IMR-90 (cell line): ENCODE measurements around the gene ZNF136. TPM values are rescaled to one million over a fixed set of nuclear protein-coding genes. Genes with fewer than 3 reads are reported as not detected.

ENCODE experiments used
- ATAC-seq: fragments of 200-7000 bp; cut with Tn5 transposase; 2 replicates; pipeline ENCODE4 v1.9.1; 2020; ENCODE audit warnings: low read depth, mild to moderate bottlenecking, moderate library complexity
- BruUV-seq: library from RNA; stranded (reverse); fragments of 400-500 nt; replicated peaks from 2 replicates; lab custom pipeline; 2021; lab: Mats Ljungman, UMichigan
- CTCF ChIA-PET: fragments of 300-600 bp; formaldehyde crosslinking; extraction: SDS; loops from one replicate; lab custom pipeline; 2021; ENCODE audit warnings: antibody characterized with exemption; lab: Yijun Ruan, JAX
- POLR2A ChIA-PET: fragments of 300-600 bp; sonication (Branson Sonifier 250); formaldehyde crosslinking; loops from one replicate; lab custom pipeline; 2022; ENCODE audit warnings: antibody characterized with exemption; ENCODE audit not compliant: unreplicated experiment; lab: Charles Lee
- DNase-seq: peaks from one replicate; pipeline ENCODE4 v3.0.0; 2013
- H2AFZ ChIP-seq: replicated peaks from 2 replicates; pipeline ENCODE3; 2013; ENCODE audit warnings: low read length, mild to moderate bottlenecking; ENCODE audit not compliant: poor library complexity
- H2AK5ac ChIP-seq: 2 replicates; pipeline ENCODE4 v1.6.1; 2013; ENCODE audit warnings: low read depth, low read length, inconsistent platforms
- H2AK9ac ChIP-seq: replicated peaks from 2 replicates; pipeline ENCODE3; 2013; ENCODE audit warnings: mild to moderate bottlenecking, low read depth, low read length, moderate library complexity; ENCODE audit not compliant: poor library complexity
- H2BK120ac ChIP-seq: 2 replicates; pipeline ENCODE4 v1.6.1; 2013; ENCODE audit warnings: low read depth, low read length, inconsistent platforms
- H2BK15ac ChIP-seq: 3 replicates; pipeline ENCODE4 v1.6.1; 2013; ENCODE audit warnings: low read depth, low read length, inconsistent platforms
- H2BK20ac ChIP-seq: 2 replicates; pipeline ENCODE4 v1.6.1; 2013; ENCODE audit warnings: low read depth, mild to moderate bottlenecking, inconsistent platforms, low read length, moderate library complexity
- H2BK5ac ChIP-seq: 2 replicates; pipeline ENCODE4 v1.6.1; 2013; ENCODE audit warnings: mild to moderate bottlenecking, low read depth, low read length, inconsistent platforms; ENCODE audit not compliant: poor library complexity, severe bottlenecking
- H3K14ac ChIP-seq: replicated peaks from 2 replicates; pipeline ENCODE4 v1.6.1; 2013; ENCODE audit warnings: low read depth, low read length, inconsistent platforms
- H3K18ac ChIP-seq: 2 replicates; pipeline ENCODE4 v1.6.1; 2013; ENCODE audit warnings: low read depth, low read length, control low read depth
- H3K23ac ChIP-seq: 2 replicates; pipeline ENCODE4 v1.6.1; 2013; ENCODE audit warnings: low read depth, low read length, inconsistent platforms
- H3K27ac ChIP-seq: 2 replicates; pipeline ENCODE4 v1.5.1; 2013; ENCODE audit warnings: mild to moderate bottlenecking, control low read depth, low read length; ENCODE audit not compliant: insufficient read depth
- H3K27me3 ChIP-seq: 2 replicates; pipeline ENCODE4 v1.6.1; 2013; ENCODE audit warnings: low read length; ENCODE audit not compliant: control insufficient read depth, insufficient read depth
- H3K36me3 ChIP-seq: 2 replicates; pipeline ENCODE4 v1.6.1; 2013; ENCODE audit warnings: low read length, mixed read lengths; ENCODE audit not compliant: control insufficient read depth, insufficient read depth
- H3K4ac ChIP-seq: 2 replicates; pipeline ENCODE4 v1.6.1; 2013; ENCODE audit warnings: low read depth, low read length, inconsistent platforms
- H3K4me1 ChIP-seq: 2 replicates; pipeline ENCODE4 v1.6.1; 2013; ENCODE audit warnings: low read length, mixed read lengths; ENCODE audit not compliant: control insufficient read depth, insufficient read depth
- H3K4me2 ChIP-seq: 2 replicates; pipeline ENCODE4 v1.6.1; 2013; ENCODE audit warnings: low read depth, mild to moderate bottlenecking, control low read depth, low read length, moderate library complexity
- H3K4me3 ChIP-seq: 2 replicates; pipeline ENCODE4 v1.5.1; 2013; ENCODE audit warnings: low read depth, mild to moderate bottlenecking, control low read depth, low read length, moderate library complexity; ENCODE audit not compliant: insufficient read depth
- H3K56ac ChIP-seq: 2 replicates; pipeline ENCODE4 v1.6.1; 2013; ENCODE audit warnings: low read length, inconsistent platforms; ENCODE audit not compliant: insufficient read depth; ENCODE audit errors: extremely low read depth
- H3K79me1 ChIP-seq, 2 experiments: 2 replicates each; pipeline ENCODE4 v1.6.1; 2013; ENCODE audit warnings: low read length in 2 of 2, inconsistent platforms in 1 of 2, low read depth in 1 of 2
- H3K9ac ChIP-seq: 2 replicates; pipeline ENCODE4 v1.6.1; 2013; ENCODE audit warnings: low read depth, low read length, control low read depth
- H3K9me1 ChIP-seq: 2 replicates; pipeline ENCODE4 v1.6.1; 2013; ENCODE audit warnings: low read length, inconsistent platforms; ENCODE audit not compliant: insufficient read depth
- H3K9me3 ChIP-seq: 2 replicates; pipeline ENCODE4 v1.6.1; 2013; ENCODE audit warnings: low read length; ENCODE audit not compliant: control insufficient read depth, insufficient read depth
- H4K20me1 ChIP-seq: 2 replicates; pipeline ENCODE4 v1.6.1; 2013; ENCODE audit warnings: low read length, inconsistent platforms; ENCODE audit not compliant: insufficient read depth
- H4K5ac ChIP-seq: 2 replicates; pipeline ENCODE4 v1.6.1; 2013; ENCODE audit warnings: mild to moderate bottlenecking, low read depth, low read length, control low read depth
- H4K8ac ChIP-seq, 2 experiments: 2 replicates each; pipeline ENCODE4 v1.6.1; 2013; ENCODE audit warnings: low read depth in 2 of 2, low read length in 2 of 2, control low read depth in 1 of 2, inconsistent platforms in 1 of 2
- H4K91ac ChIP-seq: 2 replicates; pipeline ENCODE4 v1.6.1; 2013; ENCODE audit warnings: low read depth, low read length, inconsistent platforms; ENCODE audit not compliant: insufficient read depth
- BHLHE40 ChIP-seq: fragments of 150-350 bp; IDR thresholded peaks from 2 replicates; pipeline ENCODE4 v1.6.1; 2016; ENCODE audit warnings: mild to moderate bottlenecking, low read depth, low read length
- CEBPB ChIP-seq: IDR thresholded peaks from 2 replicates; pipeline ENCODE4 v1.6.1; 2012; ENCODE audit warnings: low read depth, low read length, improper control_type of control experiment
- CHD1 ChIP-seq: IDR thresholded peaks from 2 replicates; pipeline ENCODE4 v1.6.1; 2012; ENCODE audit warnings: low read depth, low read length, improper control_type of control experiment
- CTCF ChIP-seq: conservative IDR thresholded peaks from 2 replicates; pipeline ENCODE4 v1.5.1; 2012; ENCODE audit warnings: mild to moderate bottlenecking, low read depth, low read length, improper control_type of control experiment
- FOS ChIP-seq: fragments of 150-350 bp; IDR thresholded peaks from 2 replicates; pipeline ENCODE4 v1.6.1; 2016; ENCODE audit warnings: low read depth, low read length
- MAFK ChIP-seq: IDR thresholded peaks from 2 replicates; pipeline ENCODE4 v1.6.1; 2012; ENCODE audit warnings: low read depth, low read length, improper control_type of control experiment
- MAZ ChIP-seq: IDR thresholded peaks from 2 replicates; pipeline ENCODE4 v1.6.1; 2012; ENCODE audit warnings: low read depth, mild to moderate bottlenecking, low read length, improper control_type of control experiment, moderate library complexity, borderline replicate concordance
- MXI1 ChIP-seq: IDR thresholded peaks from 2 replicates; pipeline ENCODE4 v1.6.1; 2012; ENCODE audit warnings: low read depth, mild to moderate bottlenecking, low read length, moderate library complexity, borderline replicate concordance
- NFE2L2 ChIP-seq: fragments of 150-350 bp; IDR thresholded peaks from 2 replicates; pipeline ENCODE4 v1.6.1; 2016; ENCODE audit warnings: low read depth, mild to moderate bottlenecking, low read length
- POLR2A ChIP-seq: IDR thresholded peaks from 2 replicates; pipeline ENCODE4 v1.6.1; 2012; ENCODE audit warnings: mild to moderate bottlenecking, low read depth, low read length
- RAD21 ChIP-seq: IDR thresholded peaks from 2 replicates; pipeline ENCODE4 v1.6.1; 2012; ENCODE audit warnings: low read length, improper control_type of control experiment
- RCOR1 ChIP-seq: IDR thresholded peaks from 2 replicates; pipeline ENCODE4 v1.6.1; 2012; ENCODE audit warnings: mild to moderate bottlenecking, low read length, improper control_type of control experiment; ENCODE audit not compliant: insufficient replicate concordance
- RFX5 ChIP-seq: IDR thresholded peaks from 2 replicates; pipeline ENCODE4 v1.8.0; 2012; ENCODE audit warnings: low read depth, mild to moderate bottlenecking, low read length, moderate library complexity
- SMC3 ChIP-seq: fragments of 150-350 bp; IDR thresholded peaks from 2 replicates; pipeline ENCODE4 v1.6.1; 2016; ENCODE audit warnings: low read depth, mild to moderate bottlenecking, antibody characterized with exemption, low read length, moderate library complexity
- WGBS, 2 experiments: methylation state at CpG; one replicate each; pipeline versions ENCODE4 v1.1.5 to v1.1.7; 2013; ENCODE audit warnings: missing lambda C conversion rate in 2 of 2; ENCODE audit not compliant: insufficient read length in 1 of 2; ENCODE audit errors: extremely low coverage in 2 of 2; 5-methylcytosine and 5-hydroxymethylcytosine counted together
- dilution Hi-C: fragments of 300-500 bp; cut with HindIII; formaldehyde crosslinking; loops from one replicate; pipeline ENCODE4 v1.14.3; 2018; ENCODE audit warnings: low sequenced_read_pairs; ENCODE audit not compliant: unreplicated experiment
- in situ Hi-C: fragments of 300-500 bp; cut with MboI; formaldehyde crosslinking; loops from 3 replicates; pipeline ENCODE4 v1.14.3; 2019; ENCODE audit warnings: low sequenced_read_pairs, inconsistent platforms, mixed read lengths
- intact Hi-C: fragments of 100-400 bp; cut with micrococcal nuclease; formaldehyde crosslinking; loops from 2 replicates; pipeline ENCODE4 v1.10.0; 2022
- polyA plus RNA-seq, 3 experiments: library from polyadenylated mRNA; depleted of rRNA; stranded (reverse); fragments of >200 nt; gene quantifications; 2 replicates each; pipeline ENCODE4 v1.2.3, GENCODE V29; 2012; ENCODE audit warnings: low replicate concordance in 1 of 3
- total RNA-seq: library from RNA; depleted of rRNA; stranded (reverse); fragments of >200 nt; gene quantifications from 2 replicates; pipeline ENCODE4 v1.2.3, GENCODE V29; 2012
- TF ChIP-seq, protein P1 (sequence below): fragments of 150-350 bp; IDR thresholded peaks from 2 replicates; pipeline ENCODE4 v1.6.1; 2016; ENCODE audit warnings: low read depth, mild to moderate bottlenecking, low read length, moderate library complexity, borderline replicate concordance
- TF ChIP-seq, protein P2 (sequence below): fragments of 150-350 bp; IDR thresholded peaks from 2 replicates; pipeline ENCODE4 v1.6.1; 2017; ENCODE audit warnings: mild to moderate bottlenecking, antibody characterized with exemption, low read length, low read depth

The ZNF136 gene
- total and polyA plus RNA-seq, 2 of the 4 experiments (the other 2 are of a cell fraction), result 1.9 to 6.8 TPM

DNA sequence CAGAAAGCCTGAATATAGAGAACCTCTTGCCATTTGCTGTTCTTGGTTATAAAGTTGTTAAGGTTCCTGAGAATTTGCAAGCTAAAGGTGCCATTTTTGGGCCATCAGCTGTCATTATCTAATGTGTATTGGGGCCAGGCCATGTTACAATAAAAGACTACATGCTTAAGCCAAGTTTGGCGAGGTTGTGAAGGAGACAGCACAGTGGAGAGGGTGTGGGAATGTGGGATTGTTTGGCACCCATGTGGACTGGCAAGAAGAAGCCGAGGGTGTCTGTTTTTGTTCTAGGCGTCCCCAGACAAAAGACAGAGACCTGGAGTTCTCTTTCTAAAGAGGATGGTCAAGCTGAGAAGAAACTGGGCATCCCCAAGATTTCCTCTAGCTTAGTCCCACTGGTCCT is 67.1 kb downstream of the ZNF136 start:
- Histone ChIP-seq H4K20me1 (no peaks in the 10 kb centered on the region), H2AK9ac (no peak overlapping the region), H3K14ac (no peak overlapping the region), H3K27me3 (no peaks in the 10 kb centered on the region), H3K27ac (no peak overlapping the region), H3K56ac (no peak overlapping the region), H4K8ac (no peak overlapping the region), H3K9me1 (no peaks in the 10 kb centered on the region), H3K9me3 (peaks cover 19% of the 10 kb centered on the region), H3K4me3 (no peak overlapping the region), H2AFZ (no peak overlapping the region), H3K18ac (no peak overlapping the region), H3K23ac (no peak overlapping the region), H3K4me2 (no peak overlapping the region), H3K4me1 (no peaks in the 10 kb centered on the region), H2AK5ac (no peak overlapping the region), H3K36me3 (no peaks in the 10 kb centered on the region; the same call in 1 of the 2 replicates), H3K79me1 (no peaks in the 10 kb centered on the region), H2BK20ac (no peak overlapping the region), H4K91ac (no peak overlapping the region), H2BK15ac (no peak overlapping the region), H2BK5ac (no peak overlapping the region), H3K9ac (no peak overlapping the region), H3K4ac (no peak overlapping the region), H4K5ac (no peak overlapping the region), H2BK120ac (no peak overlapping the region)
- intact Hi-C loops (no loop called here), in situ Hi-C loops (loop anchor here (10.0 kb wide), 1 partner anchor 85 kb away; no protein-coding TSS in a partner anchor), dilution Hi-C loops (no loop called here)
- ChIA-PET POLR2A (no interaction called here), CTCF (interaction anchor here (0.6 kb wide), 1 partner anchor 22 kb away, joined by 3 read pairs; no protein-coding TSS in a partner anchor)
- no TSS peak for BruUV-seq
- 50% methylated on average over 1 of the region's 3 CpGs; no CpG with 5 or more reads in 1 of the 2 experiments for WGBS, 2 experiments
- ATAC-seq, result no peak
- no peak for TF ChIP-seq RAD21
- TF ChIP-seq, protein P1, sequence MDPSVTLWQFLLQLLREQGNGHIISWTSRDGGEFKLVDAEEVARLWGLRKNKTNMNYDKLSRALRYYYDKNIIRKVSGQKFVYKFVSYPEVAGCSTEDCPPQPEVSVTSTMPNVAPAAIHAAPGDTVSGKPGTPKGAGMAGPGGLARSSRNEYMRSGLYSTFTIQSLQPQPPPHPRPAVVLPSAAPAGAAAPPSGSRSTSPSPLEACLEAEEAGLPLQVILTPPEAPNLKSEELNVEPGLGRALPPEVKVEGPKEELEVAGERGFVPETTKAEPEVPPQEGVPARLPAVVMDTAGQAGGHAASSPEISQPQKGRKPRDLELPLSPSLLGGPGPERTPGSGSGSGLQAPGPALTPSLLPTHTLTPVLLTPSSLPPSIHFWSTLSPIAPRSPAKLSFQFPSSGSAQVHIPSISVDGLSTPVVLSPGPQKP, result no peak
- TF ChIP-seq RCOR1, result no peak
- no peak for TF ChIP-seq RFX5
- TF ChIP-seq BHLHE40, result no peak
- TF ChIP-seq, protein P2, sequence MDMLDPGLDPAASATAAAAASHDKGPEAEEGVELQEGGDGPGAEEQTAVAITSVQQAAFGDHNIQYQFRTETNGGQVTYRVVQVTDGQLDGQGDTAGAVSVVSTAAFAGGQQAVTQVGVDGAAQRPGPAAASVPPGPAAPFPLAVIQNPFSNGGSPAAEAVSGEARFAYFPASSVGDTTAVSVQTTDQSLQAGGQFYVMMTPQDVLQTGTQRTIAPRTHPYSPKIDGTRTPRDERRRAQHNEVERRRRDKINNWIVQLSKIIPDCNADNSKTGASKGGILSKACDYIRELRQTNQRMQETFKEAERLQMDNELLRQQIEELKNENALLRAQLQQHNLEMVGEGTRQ, result no peak
- TF ChIP-seq CEBPB, result no peak
- TF ChIP-seq POLR2A, result no peak
- no peak for TF ChIP-seq MXI1
- TF ChIP-seq FOS, result no peak
- no peak for TF ChIP-seq MAFK
- no peak for TF ChIP-seq CHD1
- no peak for TF ChIP-seq SMC3
- no peak for TF ChIP-seq CTCF
- TF ChIP-seq MAZ, result no peak
- TF ChIP-seq NFE2L2, result no peak
- DNase-seq, result no peak
